WTC11 (cell line): ENCODE data around the gene SYNE4. TPM values are rescaled to one million over a fixed set of nuclear protein-coding genes. Genes with fewer than 3 reads are reported as not detected.

Source experiments
- ATAC-seq: fragments of 200-7000 bp; cut with Tn5 transposase; 2 replicates; pipeline ENCODE4 v1.10.0; 2021; ENCODE audit warnings: mild to moderate bottlenecking, moderate library complexity
- CTCF ChIA-PET: fragments of 300-600 bp; sonication (Branson Sonifier 250); formaldehyde crosslinking; loops from one replicate; lab custom pipeline; 2021; ENCODE audit warnings: antibody characterized with exemption; lab: Charles Lee
- POLR2A ChIA-PET: fragments of 350-600 bp; sonication (Branson Sonifier 250); formaldehyde crosslinking; loops from one replicate; lab custom pipeline; 2021; ENCODE audit warnings: antibody characterized with exemption; lab: Charles Lee
- DNase-seq: peaks from one replicate; pipeline ENCODE4 v3.0.0; 2021; ENCODE audit warnings: low spot score
- H3K27ac Mint-ChIP-seq: 2 replicates; pipeline ENCODE4 v1.8.0; 2021; ENCODE audit warnings: mixed read lengths
- H3K27me3 Mint-ChIP-seq: 2 replicates; pipeline ENCODE4 v1.8.0; 2021; ENCODE audit warnings: low read depth, mild to moderate bottlenecking, moderate library complexity, mixed read lengths
- H3K36me3 Mint-ChIP-seq: 2 replicates; pipeline ENCODE4 v1.8.0; 2021; ENCODE audit warnings: mixed read lengths
- H3K4me1 Mint-ChIP-seq: 2 replicates; pipeline ENCODE4 v1.8.0; 2022; ENCODE audit warnings: mixed read lengths
- H3K4me3 Mint-ChIP-seq: 2 replicates; pipeline ENCODE4 v1.8.0; 2021; ENCODE audit warnings: mild to moderate bottlenecking, moderate library complexity, mixed read lengths
- H3K9me3 Mint-ChIP-seq: 2 replicates; pipeline ENCODE4 v1.8.0; 2021; ENCODE audit warnings: mixed read lengths
- CBFB ChIP-seq: sonication (generic); formaldehyde crosslinking; IDR thresholded peaks from 2 replicates; pipeline ENCODE4 v1.8.1; 2022; ENCODE audit warnings: mild to moderate bottlenecking, low read depth, missing genetic modification reagents
- CREM ChIP-seq: sonication (generic); formaldehyde crosslinking; IDR thresholded peaks from 2 replicates; pipeline ENCODE4 v1.8.1; 2022; ENCODE audit warnings: mild to moderate bottlenecking, missing genetic modification reagents, moderate library complexity
- HMGA2 ChIP-seq: fragments of 250-450 bp; sonication (Bioruptor Pico); IDR thresholded peaks from 2 replicates; pipeline ENCODE4 v1.4.0; 2021; ENCODE audit warnings: mild to moderate bottlenecking, moderate library complexity
- TEAD4 ChIP-seq: sonication (generic); formaldehyde crosslinking; IDR thresholded peaks from 2 replicates; pipeline ENCODE4 v1.8.0; 2022; ENCODE audit warnings: mild to moderate bottlenecking, missing genetic modification reagents
- ZNF121 ChIP-seq: sonication (generic); formaldehyde crosslinking; IDR thresholded peaks from 2 replicates; pipeline ENCODE4 v1.8.0; 2023; ENCODE audit warnings: missing genetic modification reagents
- ZNF138 ChIP-seq: sonication (generic); formaldehyde crosslinking; conservative IDR thresholded peaks from 2 replicates; pipeline ENCODE4 v1.8.1; 2022; ENCODE audit warnings: mild to moderate bottlenecking, moderate library complexity, missing genetic modification reagents
- ZNF263 ChIP-seq: sonication (generic); formaldehyde crosslinking; IDR thresholded peaks from 2 replicates; pipeline ENCODE4 v1.8.1; 2022; ENCODE audit warnings: low read depth, mild to moderate bottlenecking, moderate library complexity, missing genetic modification reagents
- total RNA-seq: library from RNA; stranded (reverse); gene quantifications from 3 replicates; pipeline ENCODE4 v1.2.3, GENCODE V29; 2021
- TF ChIP-seq, protein P1 (sequence below): sonication (generic); formaldehyde crosslinking; IDR thresholded peaks from 2 replicates; pipeline ENCODE4 v1.8.1; 2023; ENCODE audit warnings: mild to moderate bottlenecking, missing genetic modification reagents, moderate library complexity
- TF ChIP-seq, protein P2 (sequence below): fragments of 250-450 bp; sonication (Bioruptor Pico); IDR thresholded peaks from 2 replicates; pipeline ENCODE4 v1.9.0; 2021; ENCODE audit warnings: mild to moderate bottlenecking, borderline replicate concordance
- TF ChIP-seq, protein P3 (sequence below): sonication (generic); formaldehyde crosslinking; conservative IDR thresholded peaks from 2 replicates; pipeline ENCODE4 v1.8.1; 2022; ENCODE audit warnings: mild to moderate bottlenecking, missing genetic modification reagents
- TF ChIP-seq, protein P4 (sequence below): sonication (generic); formaldehyde crosslinking; IDR thresholded peaks from 2 replicates; pipeline ENCODE4 v1.8.1; 2023; ENCODE audit warnings: mild to moderate bottlenecking, missing genetic modification reagents, moderate library complexity
- TF ChIP-seq, protein P5 (sequence below): sonication (generic); formaldehyde crosslinking; IDR thresholded peaks from 2 replicates; pipeline ENCODE4 v1.8.1; 2023; ENCODE audit warnings: mild to moderate bottlenecking, missing genetic modification reagents, borderline replicate concordance
- TF ChIP-seq, protein P6 (sequence below): sonication (generic); formaldehyde crosslinking; IDR thresholded peaks from 2 replicates; pipeline ENCODE4 v1.8.0; 2022; ENCODE audit warnings: mild to moderate bottlenecking, missing genetic modification reagents

The SYNE4 gene
- total RNA-seq, 1 experiment from 2014 or later: 17.6 TPM

DNA sequence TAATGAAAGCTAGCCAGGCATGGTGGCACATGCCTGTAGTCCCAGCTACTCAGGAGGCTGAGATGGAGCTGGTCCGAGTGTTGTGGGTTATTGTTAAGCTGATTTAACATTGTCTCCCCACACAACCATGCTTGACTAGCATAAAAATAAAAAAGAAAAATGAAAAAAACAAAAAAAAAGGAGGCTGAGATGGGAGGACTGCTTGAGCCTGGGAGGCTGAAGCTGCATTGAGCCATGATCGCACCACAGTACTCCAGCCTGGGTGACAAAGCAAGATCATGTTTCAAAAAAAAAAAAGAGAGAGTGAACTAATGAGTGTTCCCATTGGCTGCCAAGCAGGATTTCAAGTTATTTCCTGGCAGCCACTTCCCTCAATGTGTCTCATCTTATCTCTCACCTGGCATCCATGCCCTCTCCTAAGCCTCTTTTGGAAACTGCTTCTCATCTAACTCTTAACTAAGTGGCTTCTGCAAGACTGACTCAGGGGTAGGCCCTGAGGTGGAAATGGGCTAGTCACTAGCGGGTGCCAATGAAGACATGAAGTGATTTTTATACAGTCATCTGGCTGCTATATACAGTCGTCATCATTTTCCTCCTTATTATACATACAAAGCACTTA lies 40.6 kb upstream of the SYNE4 start:
- TF ChIP-seq, protein P1, sequence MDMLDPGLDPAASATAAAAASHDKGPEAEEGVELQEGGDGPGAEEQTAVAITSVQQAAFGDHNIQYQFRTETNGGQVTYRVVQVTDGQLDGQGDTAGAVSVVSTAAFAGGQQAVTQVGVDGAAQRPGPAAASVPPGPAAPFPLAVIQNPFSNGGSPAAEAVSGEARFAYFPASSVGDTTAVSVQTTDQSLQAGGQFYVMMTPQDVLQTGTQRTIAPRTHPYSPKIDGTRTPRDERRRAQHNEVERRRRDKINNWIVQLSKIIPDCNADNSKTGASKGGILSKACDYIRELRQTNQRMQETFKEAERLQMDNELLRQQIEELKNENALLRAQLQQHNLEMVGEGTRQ (CRISPR knock-in tag): no peak
- no peak for TF ChIP-seq TEAD4 (CRISPR knock-in tag)
- TF ChIP-seq, protein P2, sequence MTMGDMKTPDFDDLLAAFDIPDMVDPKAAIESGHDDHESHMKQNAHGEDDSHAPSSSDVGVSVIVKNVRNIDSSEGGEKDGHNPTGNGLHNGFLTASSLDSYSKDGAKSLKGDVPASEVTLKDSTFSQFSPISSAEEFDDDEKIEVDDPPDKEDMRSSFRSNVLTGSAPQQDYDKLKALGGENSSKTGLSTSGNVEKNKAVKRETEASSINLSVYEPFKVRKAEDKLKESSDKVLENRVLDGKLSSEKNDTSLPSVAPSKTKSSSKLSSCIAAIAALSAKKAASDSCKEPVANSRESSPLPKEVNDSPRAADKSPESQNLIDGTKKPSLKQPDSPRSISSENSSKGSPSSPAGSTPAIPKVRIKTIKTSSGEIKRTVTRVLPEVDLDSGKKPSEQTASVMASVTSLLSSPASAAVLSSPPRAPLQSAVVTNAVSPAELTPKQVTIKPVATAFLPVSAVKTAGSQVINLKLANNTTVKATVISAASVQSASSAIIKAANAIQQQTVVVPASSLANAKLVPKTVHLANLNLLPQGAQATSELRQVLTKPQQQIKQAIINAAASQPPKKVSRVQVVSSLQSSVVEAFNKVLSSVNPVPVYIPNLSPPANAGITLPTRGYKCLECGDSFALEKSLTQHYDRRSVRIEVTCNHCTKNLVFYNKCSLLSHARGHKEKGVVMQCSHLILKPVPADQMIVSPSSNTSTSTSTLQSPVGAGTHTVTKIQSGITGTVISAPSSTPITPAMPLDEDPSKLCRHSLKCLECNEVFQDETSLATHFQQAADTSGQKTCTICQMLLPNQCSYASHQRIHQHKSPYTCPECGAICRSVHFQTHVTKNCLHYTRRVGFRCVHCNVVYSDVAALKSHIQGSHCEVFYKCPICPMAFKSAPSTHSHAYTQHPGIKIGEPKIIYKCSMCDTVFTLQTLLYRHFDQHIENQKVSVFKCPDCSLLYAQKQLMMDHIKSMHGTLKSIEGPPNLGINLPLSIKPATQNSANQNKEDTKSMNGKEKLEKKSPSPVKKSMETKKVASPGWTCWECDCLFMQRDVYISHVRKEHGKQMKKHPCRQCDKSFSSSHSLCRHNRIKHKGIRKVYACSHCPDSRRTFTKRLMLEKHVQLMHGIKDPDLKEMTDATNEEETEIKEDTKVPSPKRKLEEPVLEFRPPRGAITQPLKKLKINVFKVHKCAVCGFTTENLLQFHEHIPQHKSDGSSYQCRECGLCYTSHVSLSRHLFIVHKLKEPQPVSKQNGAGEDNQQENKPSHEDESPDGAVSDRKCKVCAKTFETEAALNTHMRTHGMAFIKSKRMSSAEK (CRISPR knock-in tag): no peak
- TF ChIP-seq HMGA2 (CRISPR knock-in tag): no peak
- TF ChIP-seq, protein P3, sequence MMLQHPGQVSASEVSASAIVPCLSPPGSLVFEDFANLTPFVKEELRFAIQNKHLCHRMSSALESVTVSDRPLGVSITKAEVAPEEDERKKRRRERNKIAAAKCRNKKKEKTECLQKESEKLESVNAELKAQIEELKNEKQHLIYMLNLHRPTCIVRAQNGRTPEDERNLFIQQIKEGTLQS (CRISPR knock-in tag): no peak
- TF ChIP-seq ZNF121: no peak
- Mint-ChIP-seq H3K27me3 (no peaks in the 10 kb centered on the region), H3K4me3 (no peak overlapping the region), H3K36me3 (no peaks in the 10 kb centered on the region), H3K9me3 (no peaks in the 10 kb centered on the region), H3K4me1 (peaks cover 19% of the 10 kb centered on the region), H3K27ac (no peak overlapping the region)
- ChIA-PET POLR2A (no interaction called here), CTCF (no interaction called here)
- ATAC-seq: no peak
- DNase-seq: no peak

DNA sequence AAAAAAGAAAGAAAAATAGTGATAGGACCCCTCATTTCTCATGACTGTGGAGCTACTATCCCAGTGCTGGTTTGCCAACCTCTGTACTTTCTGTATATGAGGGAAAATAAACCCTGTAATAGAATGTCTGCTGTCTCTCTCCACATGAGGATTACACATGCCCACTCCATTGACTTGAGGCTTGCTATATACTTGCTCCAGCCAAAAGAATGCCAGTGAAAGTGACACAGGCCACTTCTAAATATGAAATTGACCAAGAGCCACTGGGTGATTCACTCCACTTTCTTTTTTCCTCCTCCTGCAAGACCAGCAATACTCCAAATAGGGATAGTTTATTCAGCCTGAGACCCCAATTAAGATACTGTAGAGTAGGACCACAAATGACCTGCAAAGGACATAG lies 39.2 kb upstream of the SYNE4 start:
- Mint-ChIP-seq H3K27me3 (no peaks in the 10 kb centered on the region), H3K27ac (no peak overlapping the region), H3K4me3 (no peak overlapping the region), H3K4me1 (peaks cover 13% of the 10 kb centered on the region), H3K9me3 (no peaks in the 10 kb centered on the region), H3K36me3 (no peaks in the 10 kb centered on the region)
- ChIA-PET POLR2A (interaction anchor here (0.7 kb wide), 1 partner anchor 1728 kb away, joined by 4 read pairs; no protein-coding TSS in a partner anchor), CTCF (interaction anchor here (0.6 kb wide), 1 partner anchor 28 kb away, joined by 3 read pairs; no protein-coding TSS in a partner anchor)
- DNase-seq (no peak), ATAC-seq (no peak)
- TF ChIP-seq ZNF138 (CRISPR knock-in tag) (no peak), CBFB (CRISPR knock-in tag) (no peak), CREM (CRISPR knock-in tag) (no peak), ZNF263 (CRISPR knock-in tag) (no peak)
- TF ChIP-seq, protein P4, sequence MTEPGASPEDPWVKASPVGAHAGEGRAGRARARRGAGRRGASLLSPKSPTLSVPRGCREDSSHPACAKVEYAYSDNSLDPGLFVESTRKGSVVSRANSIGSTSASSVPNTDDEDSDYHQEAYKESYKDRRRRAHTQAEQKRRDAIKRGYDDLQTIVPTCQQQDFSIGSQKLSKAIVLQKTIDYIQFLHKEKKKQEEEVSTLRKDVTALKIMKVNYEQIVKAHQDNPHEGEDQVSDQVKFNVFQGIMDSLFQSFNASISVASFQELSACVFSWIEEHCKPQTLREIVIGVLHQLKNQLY (CRISPR knock-in tag): no peak
- TF ChIP-seq, protein P5, sequence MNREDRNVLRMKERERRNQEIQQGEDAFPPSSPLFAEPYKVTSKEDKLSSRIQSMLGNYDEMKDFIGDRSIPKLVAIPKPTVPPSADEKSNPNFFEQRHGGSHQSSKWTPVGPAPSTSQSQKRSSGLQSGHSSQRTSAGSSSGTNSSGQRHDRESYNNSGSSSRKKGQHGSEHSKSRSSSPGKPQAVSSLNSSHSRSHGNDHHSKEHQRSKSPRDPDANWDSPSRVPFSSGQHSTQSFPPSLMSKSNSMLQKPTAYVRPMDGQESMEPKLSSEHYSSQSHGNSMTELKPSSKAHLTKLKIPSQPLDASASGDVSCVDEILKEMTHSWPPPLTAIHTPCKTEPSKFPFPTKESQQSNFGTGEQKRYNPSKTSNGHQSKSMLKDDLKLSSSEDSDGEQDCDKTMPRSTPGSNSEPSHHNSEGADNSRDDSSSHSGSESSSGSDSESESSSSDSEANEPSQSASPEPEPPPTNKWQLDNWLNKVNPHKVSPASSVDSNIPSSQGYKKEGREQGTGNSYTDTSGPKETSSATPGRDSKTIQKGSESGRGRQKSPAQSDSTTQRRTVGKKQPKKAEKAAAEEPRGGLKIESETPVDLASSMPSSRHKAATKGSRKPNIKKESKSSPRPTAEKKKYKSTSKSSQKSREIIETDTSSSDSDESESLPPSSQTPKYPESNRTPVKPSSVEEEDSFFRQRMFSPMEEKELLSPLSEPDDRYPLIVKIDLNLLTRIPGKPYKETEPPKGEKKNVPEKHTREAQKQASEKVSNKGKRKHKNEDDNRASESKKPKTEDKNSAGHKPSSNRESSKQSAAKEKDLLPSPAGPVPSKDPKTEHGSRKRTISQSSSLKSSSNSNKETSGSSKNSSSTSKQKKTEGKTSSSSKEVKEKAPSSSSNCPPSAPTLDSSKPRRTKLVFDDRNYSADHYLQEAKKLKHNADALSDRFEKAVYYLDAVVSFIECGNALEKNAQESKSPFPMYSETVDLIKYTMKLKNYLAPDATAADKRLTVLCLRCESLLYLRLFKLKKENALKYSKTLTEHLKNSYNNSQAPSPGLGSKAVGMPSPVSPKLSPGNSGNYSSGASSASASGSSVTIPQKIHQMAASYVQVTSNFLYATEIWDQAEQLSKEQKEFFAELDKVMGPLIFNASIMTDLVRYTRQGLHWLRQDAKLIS (CRISPR knock-in tag): no peak
- TF ChIP-seq, protein P6, sequence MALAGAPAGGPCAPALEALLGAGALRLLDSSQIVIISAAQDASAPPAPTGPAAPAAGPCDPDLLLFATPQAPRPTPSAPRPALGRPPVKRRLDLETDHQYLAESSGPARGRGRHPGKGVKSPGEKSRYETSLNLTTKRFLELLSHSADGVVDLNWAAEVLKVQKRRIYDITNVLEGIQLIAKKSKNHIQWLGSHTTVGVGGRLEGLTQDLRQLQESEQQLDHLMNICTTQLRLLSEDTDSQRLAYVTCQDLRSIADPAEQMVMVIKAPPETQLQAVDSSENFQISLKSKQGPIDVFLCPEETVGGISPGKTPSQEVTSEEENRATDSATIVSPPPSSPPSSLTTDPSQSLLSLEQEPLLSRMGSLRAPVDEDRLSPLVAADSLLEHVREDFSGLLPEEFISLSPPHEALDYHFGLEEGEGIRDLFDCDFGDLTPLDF: no peak
